Fibroblast of skin of back (primary cell): ENCODE results near the gene GRM5.
"Not testable (repeated sequence)": the region's sequence is repeated elsewhere in the genome, so short reads cannot be mapped to it uniquely, and the experiment has no call there.

Experiments used
- DNase-seq: peaks from one replicate; pipeline ENCODE4 v3.0.0-alpha.2; 2013

GRM5 gene

DNA sequence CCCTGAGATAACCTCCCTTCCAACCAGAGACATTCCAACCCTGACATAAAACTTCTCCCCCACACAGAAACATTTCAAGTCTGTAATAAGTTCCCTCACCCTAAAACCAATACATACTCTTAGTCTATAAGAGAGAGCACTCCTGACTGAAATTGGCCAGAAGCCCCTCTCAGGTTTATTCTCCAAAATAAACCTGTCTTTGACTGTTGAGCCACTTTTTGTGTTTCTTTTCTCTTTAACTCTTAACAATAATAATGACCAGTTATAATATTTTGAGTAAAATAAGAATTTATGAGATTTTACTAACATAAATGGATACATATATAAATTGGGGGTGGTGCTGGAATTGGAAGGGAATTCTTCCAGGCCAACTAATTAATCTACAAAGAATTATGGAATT, 93.6 kb downstream of the GRM5 start:
- no peak for DNase-seq

GRCh38 chr11:88961621-88962020, 104.2 kb downstream of the GRM5 start:
- DNase-seq: not testable (repeated sequence)

DNA sequence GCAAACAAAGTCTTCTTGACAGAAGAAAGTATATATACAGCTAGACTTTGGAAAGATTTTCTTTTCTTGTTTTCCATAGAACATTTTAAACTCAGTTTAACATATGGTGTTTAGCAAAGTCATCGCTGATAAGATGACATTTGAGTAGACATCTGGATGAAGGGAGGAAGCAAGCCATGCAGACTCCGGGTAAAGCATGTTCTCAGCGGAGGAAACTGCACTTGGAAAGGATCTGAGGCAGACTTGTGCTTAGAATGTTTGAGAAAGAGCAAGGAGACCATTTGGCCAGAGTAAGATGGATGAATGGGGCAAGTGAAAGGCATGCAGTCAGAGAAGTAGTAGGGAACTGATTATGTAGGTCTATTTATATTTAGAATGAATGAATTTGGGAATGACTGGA, 105.9 kb downstream of the GRM5 start:
- not testable (repeated sequence) for DNase-seq

- DNase-seq: no peak
These were observed 114.8 kb downstream of the GRM5 start for GRCh38 chr11:88950975-88951374.

GRCh38 chr11:88948908-88949307, 116.9 kb downstream of the GRM5 start:
- not testable (repeated sequence) for DNase-seq

- not testable (repeated sequence) for DNase-seq
These were observed 117.8 kb downstream of the GRM5 start for GRCh38 chr11:88947843-88948572.

- DNase-seq: not testable (repeated sequence)
These were observed 136.1 kb downstream of the GRM5 start for GRCh38 chr11:88929665-88930064.

DNA sequence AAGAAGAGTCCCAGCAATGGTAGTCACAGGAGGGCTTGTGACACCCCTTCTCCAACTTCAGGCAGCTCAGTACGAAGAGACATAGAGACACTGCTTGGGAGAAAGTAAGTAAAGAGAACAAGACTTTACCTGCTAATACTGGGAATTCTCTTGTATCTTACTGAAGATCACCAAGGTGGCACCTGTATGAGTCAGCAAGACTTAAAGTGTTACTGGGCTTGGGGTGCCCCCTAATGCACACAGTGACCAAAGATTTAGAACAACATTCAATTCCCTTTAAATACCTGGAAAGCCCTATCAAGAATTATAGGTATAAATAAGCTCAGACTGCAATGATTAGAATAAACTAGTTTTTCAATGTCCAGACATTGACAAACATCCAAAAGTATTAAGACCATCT, 148.7 kb downstream of the GRM5 start:
- DNase-seq: not testable (repeated sequence)

GRCh38 chr11:88909500-88909899, 156.3 kb downstream of the GRM5 start:
- no peak for DNase-seq

DNA sequence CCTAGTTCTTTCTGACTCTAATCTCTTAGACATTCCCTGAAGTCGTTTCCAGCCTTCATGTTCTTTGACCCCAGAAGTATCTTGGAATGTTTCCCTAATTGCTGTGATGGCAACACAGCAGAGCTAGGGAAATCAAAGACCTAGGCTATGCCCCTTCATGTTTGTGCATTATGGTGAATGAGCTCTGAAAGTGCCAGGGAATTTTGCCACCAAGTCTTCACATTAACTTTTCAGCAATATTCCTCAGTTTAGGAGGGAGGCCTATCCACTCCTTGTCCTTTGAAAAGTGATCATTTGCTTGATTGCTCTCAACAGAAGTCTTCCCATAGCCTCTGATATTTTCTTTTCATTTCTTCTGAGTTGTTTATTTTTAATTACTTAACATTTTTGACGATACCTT, 164.3 kb downstream of the GRM5 start:
- not testable (repeated sequence) for DNase-seq

GRCh38 chr11:88888855-88889254, 176.9 kb downstream of the GRM5 start:
- not testable (repeated sequence) for DNase-seq

DNA sequence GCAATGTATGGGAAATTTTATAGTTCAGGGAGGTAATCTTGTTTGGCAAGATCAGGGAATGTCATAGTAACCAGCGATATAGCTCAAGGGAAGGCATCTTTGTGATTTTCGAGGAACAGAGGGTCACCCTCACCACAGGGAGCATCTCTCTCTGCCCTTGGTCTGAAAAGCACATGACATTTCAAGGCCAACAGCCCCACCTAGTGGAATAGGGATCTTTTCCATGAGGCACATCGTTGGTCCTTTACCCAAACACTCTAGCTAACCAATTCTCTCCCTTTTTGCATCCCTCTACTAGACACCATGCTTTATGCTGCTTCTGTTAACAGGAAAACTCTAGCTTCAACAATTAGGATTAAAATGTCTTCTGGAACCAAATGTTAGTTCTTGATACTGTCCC, 179.0 kb downstream of the GRM5 start:
- DNase-seq: peak; percentile 44

DNA sequence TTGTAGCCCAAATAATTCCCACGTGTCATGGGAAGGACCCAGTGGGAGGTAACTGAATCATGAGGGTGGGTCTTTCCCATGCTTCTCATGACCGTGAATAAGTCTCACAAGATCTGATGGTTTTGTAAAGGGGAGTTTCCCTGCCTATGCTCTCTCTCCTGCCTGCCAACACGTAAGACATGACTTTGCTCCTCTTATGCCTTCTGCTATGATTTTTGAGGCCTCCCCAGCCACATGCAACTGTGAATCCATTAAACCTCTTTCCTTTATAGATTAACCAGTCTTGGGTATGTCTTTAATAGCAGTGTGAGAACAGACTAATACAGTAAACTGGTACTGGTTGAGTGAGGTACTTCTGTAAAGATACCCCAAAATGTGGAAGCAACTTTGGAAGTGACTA, 183.0 kb downstream of the GRM5 start:
- not testable (repeated sequence) for DNase-seq

- no peak for DNase-seq
These were observed 204.2 kb downstream of the GRM5 start for GRCh38 chr11:88861618-88862017.

DNA sequence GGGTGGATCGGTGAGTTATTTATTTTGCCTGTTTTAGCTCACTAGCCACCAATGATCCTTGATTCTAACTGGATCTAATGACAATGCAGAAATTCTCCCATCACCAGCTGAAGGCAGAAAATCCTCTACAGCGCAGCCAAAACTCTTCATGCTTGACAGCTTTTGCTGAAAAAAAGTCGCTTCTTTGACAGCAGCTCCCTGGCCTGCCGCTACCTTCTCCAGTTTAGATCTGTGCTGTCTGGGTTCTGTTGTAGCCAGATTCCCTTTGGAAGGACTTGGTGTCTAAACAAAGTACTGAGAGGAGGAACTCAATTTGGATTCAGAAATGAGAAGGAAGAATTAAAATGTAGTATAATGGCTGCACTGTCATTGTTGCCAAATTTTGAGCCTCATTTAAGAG, 205.4 kb downstream of the GRM5 start:
- DNase-seq: not testable (repeated sequence)

DNA sequence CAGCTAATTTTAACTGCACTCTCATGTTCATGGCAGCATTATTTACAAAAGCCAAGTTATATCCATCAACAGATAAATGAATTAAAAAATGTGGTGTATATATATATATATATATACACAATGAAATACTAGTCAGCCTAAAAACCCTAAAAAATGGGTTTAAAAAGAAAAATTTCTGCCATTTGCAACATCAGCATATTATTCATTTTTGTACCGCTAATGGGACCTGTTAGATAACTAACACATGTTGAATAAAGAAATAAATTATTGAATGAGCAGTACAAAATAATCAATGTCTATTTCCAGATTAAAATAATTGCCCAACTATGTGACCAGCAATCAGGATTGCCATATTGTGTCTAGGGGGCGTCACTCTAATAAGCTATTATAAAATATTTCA, 211.8 kb downstream of the GRM5 start:
- DNase-seq: not testable (repeated sequence)

- not testable (repeated sequence) for DNase-seq
These were observed 214.2 kb downstream of the GRM5 start for GRCh38 chr11:88851547-88851946.

DNA sequence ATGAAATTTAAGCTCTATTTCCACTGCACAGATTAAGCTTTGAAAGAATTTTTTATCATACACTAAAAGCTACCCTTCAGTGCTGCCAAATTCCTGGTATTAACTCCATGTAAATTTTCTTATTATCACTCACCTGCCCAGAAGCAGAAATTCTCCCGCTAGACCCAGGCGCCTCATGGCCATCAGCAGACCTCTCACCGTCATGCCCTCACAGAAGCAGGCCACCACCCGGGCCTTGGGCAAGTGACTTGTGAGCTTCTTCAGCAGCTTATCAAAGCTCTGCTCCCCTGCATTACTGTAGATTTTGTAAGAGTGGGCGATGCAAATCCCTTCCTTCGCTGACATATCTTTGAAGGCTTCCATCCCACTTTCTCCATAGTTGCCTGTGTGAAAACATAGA, 216.0 kb downstream of the GRM5 start:
- not testable (repeated sequence) for DNase-seq

DNA sequence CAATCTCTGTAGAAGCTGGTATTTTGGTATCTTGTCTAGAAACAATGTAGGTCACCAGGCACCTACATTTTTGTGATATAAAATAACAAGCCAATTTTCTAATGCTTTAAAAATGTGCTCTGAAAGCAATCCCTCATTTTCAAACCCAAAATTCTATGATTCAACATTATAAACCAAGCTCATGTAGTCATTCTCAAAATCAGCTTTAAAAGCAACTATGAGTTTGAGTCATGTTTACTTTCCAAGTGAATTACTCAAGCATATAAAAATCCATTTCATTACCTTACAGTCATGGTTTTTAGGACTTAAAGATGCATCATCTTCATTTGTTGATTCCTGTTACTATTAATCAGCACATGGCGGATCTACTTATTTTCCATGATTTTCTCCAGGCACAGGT, 216.4 kb downstream of the GRM5 start:
- DNase-seq: peak; percentile 67

DNA sequence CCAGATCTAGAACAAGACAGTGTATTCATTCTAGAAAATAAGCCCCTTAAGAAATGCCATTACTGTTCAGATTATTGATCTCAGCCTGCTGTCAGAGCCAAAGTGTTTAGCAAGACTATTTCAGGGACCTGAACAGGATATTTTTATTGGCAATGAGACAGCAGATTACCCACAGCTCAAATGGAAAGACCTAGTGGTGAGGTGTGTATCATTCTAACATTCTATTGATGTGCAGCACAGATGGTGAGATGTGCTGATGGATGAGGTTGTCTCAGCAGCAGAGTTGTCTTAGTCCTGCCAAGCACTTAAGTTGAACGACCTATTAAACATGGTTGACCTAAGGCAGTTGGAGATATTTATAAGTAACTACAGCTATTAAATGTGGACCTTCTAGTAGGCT, 219.5 kb downstream of the GRM5 start:
- DNase-seq: not testable (repeated sequence)

DNA sequence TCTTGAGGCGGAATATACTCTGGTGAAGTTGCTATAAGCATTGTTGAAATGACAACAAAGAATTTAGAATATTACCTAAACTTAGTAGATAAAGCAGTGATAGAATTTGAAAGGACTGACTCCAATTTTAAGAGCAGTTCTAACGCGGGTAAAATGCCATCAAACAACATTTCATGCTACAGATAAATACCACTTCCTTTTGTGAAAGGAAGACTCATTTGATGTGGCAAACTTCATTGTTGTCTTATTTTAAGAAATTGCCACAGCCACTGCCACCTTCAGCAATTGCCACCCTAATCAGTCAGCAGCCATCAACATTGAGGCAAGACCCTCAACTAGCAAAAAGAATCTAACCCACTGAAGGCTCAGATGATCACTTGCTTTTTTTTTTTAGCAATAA, 220.8 kb downstream of the GRM5 start:
- DNase-seq: not testable (repeated sequence)

GRCh38 chr11:88843766-88844426, 221.9 kb downstream of the GRM5 start:
- not testable (repeated sequence) for DNase-seq

DNA sequence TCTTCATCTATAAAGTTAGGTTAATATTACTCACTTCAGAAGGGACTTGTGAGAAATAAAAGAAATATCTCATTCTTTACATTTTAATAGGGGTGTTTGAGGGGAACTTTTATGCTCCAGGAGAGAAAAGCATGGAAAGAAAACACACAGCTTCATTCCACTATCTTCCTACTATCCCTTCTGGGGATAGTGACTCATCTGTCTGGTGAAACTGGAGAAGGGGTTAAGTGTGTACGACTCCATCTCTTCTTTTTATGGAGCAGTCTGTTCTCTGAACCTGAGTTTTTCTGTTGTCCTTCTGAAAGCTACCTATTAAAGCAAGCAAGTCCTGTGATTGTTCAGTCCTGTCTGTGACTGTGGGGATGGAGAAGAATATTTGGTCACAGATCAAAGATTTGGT, 227.6 kb downstream of the GRM5 start:
- DNase-seq: peak; percentile 74

DNA sequence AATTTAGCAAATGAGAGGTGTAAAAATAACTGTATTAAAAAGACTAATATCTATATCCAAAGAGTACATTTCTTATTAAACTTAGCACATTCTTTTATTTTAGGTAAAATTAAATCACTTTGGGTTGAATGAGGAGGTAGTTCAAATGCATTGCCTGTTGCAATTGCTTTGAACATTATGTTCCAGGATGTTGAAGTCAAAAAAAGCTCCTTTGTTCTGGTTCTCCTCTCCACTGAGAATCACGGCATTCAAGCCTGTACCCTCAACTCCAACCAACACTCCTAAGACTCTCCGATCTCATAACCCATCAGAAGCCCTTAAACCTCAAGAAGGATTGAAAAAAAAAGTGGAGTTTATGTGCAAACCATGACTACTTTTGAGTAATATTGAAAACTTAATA, 230.1 kb downstream of the GRM5 start:
- not testable (repeated sequence) for DNase-seq
